Measurements from ENCODE around the gene ZSCAN26. TPM values are rescaled to one million over a fixed set of nuclear protein-coding genes. Genes with fewer than 3 reads are reported as not detected.

Gene ZSCAN26
- total RNA-seq, 1 experiment from 2014 or later: 9.0 TPM

DNA sequence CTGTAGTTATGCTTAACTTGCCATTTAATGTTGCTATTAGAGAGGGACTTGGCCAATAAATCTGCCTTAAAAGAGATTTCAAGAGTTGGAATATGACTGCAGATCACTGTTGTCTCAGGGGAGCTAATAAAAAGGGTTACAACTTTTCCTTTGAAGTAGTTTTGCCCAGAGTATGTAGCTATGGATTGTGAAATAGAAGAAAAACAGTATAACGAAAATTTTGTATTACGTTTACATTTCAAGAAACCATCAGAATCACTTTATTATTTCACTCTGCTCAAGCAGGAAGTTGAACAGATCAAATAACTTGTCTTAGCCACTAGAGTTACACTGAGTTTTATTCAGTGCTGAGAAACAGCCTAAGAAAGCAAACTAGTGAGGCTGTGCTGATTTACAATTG is 3.0 kb upstream of the ZSCAN26 start:
- Histone ChIP-seq H3K23me2 (ENCODE audit: insufficient read length, low read depth, low read length, poor library complexity, severe bottlenecking) (peaks cover 4% of the 10 kb centered on the region), H3K23ac (ENCODE audit: insufficient read length, low read depth, low read length) (no peak overlapping the region), H3K18ac (ENCODE audit: insufficient read length, low read depth, low read length) (no peak overlapping the region), H3K14ac (ENCODE audit: insufficient read depth, low read length) (no peak overlapping the region), H3K27me3 (ENCODE audit: insufficient read depth, low read length) (no peaks in the 10 kb centered on the region), H4K5ac (ENCODE audit: insufficient read length, low read depth, low read length) (no peak overlapping the region), H4K91ac (ENCODE audit: insufficient read length, low read depth, low read length) (no peak overlapping the region), H2AFZ (ENCODE audit: low read length) (no peak overlapping the region), H2BK20ac (ENCODE audit: low read depth, low read length, poor library complexity, severe bottlenecking) (no peak overlapping the region), H3K56ac (ENCODE audit: insufficient read length, low read depth, low read length) (no peak overlapping the region), H2AK5ac (ENCODE audit: insufficient read length, low read length) (no peak overlapping the region), H2BK5ac (ENCODE audit: insufficient read length, low read length) (no peak overlapping the region), H3K79me1 (ENCODE audit: insufficient read depth, low read depth, low read length, poor library complexity, severe bottlenecking) (no peaks in the 10 kb centered on the region), H2BK120ac (ENCODE audit: low read depth, low read length, poor library complexity, severe bottlenecking) (no peak overlapping the region), H4K8ac (replicated peaks; ENCODE audit: insufficient read length, low read depth, low read length) (no peak overlapping the region), H3K9me3 (ENCODE audit: control insufficient read depth, low read depth, low read length) (no peaks in the 10 kb centered on the region), H3T11ph (ENCODE audit: low read length) (no peak overlapping the region), H3K79me2 (ENCODE audit: insufficient read depth, low read length) (no peaks in the 10 kb centered on the region; the same call in 1 of the 2 replicates), H3K9ac (ENCODE audit: extremely low read depth, insufficient read length, low read length) (no peak overlapping the region), H3K4me1 (ENCODE audit: insufficient read depth, low read length) (no peaks in the 10 kb centered on the region), H4K20me1 (ENCODE audit: control insufficient read depth, insufficient read depth, insufficient read length) (no peaks in the 10 kb centered on the region), H3K4me2 (ENCODE audit: insufficient read depth, insufficient read length, low read length) (no peak overlapping the region), H2BK12ac (ENCODE audit: insufficient read length, low read depth, low read length) (no peak overlapping the region), H2BK15ac (ENCODE audit: low read depth, low read length) (no peak overlapping the region), H3K27ac (ENCODE audit: insufficient read length, low read depth, low read length) (no peak overlapping the region), H3K4ac (ENCODE audit: low read depth, low read length) (no peak overlapping the region)
- no peak for TF ChIP-seq CTCF (conservative IDR thresholded peaks at IDR 0.05)
- Mint-ChIP-seq H3K27ac (no peak overlapping the region), H3K4me1 (no peaks in the 10 kb centered on the region; a peak in 1 of 4 replicates), H3K36me3 (ENCODE audit: insufficient read depth in 1 of 3, low read depth in 3 of 3) (no peaks in the 10 kb centered on the region), H3K4me3 (no peak overlapping the region), H3K9me3 (no peaks in the 10 kb centered on the region), H3K27me3 (ENCODE audit: low read depth) (peaks cover 11% of the 10 kb centered on the region)
- DNase-seq: no peak
- no CpG with 5 or more reads among the region's 2 CpGs for WGBS (ENCODE audit: extremely low coverage, insufficient read length, low lambda C conversion rate)
